ENCODE data around the gene VPS13D.

VPS13D gene

DNA sequence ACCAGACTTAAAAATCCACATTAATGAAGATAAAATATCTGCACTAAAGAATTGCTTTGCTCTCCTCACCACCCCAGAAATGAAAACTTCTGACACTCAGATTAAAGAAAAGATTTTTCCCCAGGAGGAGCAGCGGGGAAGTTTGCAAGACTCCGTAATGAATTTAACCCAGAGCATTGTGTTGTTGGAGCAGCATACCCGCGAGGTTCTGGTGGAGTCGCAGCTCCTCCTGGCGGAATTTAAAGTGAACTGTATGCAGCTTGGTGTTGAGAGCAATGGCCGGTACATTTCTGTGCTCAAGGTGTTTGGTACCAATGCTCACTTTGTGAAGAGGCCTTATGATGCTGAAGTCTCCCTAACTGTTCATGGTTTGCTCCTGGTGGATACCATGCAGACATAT lies 46.4 kb downstream of the VPS13D start:
- peak; percentile 42 for DNase-seq (ENCODE audit: low read depth, low spot score)
- no peaks in the 10 kb centered on the region for H3K27me3 ChIP-seq (ENCODE audit: insufficient read depth, insufficient read length)
- no peak overlapping the region for H3K9ac ChIP-seq (ENCODE audit: insufficient read length, low read depth)
- no peaks in the 10 kb centered on the region for H3K9me3 ChIP-seq (ENCODE audit: insufficient read depth, low read length)
- TF ChIP-seq YY1 (IDR thresholded peaks at IDR 0.05; ENCODE audit: insufficient read depth, insufficient read length), result no peak
- no peak for TF ChIP-seq ZNF274 (IDR thresholded peaks at IDR 0.05; ENCODE audit: low read depth, low read length)
- TF ChIP-seq SUZ12 (IDR thresholded peaks at IDR 0.05; ENCODE audit: extremely low read depth, insufficient read depth, insufficient read length), result no peak
- H3K36me3 ChIP-seq (ENCODE audit: insufficient read depth, insufficient read length, low read length), result peaks cover 58% of the 10 kb centered on the region
- peaks cover 3% of the 10 kb centered on the region for H3K4me1 ChIP-seq (ENCODE audit: insufficient read depth, insufficient read length)
- H3K4me3 ChIP-seq (ENCODE audit: insufficient read length, low read depth), result no peak overlapping the region

- Histone ChIP-seq H3K9ac (ENCODE audit: insufficient read length, low read depth) (no peak overlapping the region), H3K4me3 (ENCODE audit: insufficient read length, low read depth) (no peak overlapping the region), H3K36me3 (ENCODE audit: insufficient read depth, insufficient read length, low read length) (peaks cover 56% of the 10 kb centered on the region), H3K9me3 (ENCODE audit: insufficient read depth, low read length) (no peaks in the 10 kb centered on the region), H3K27me3 (ENCODE audit: insufficient read depth, insufficient read length) (no peaks in the 10 kb centered on the region), H3K4me1 (ENCODE audit: insufficient read depth, insufficient read length) (peaks cover 3% of the 10 kb centered on the region)
- no peak for DNase-seq (ENCODE audit: low read depth, low spot score)
- TF ChIP-seq SUZ12 (IDR thresholded peaks at IDR 0.05; ENCODE audit: extremely low read depth, insufficient read depth, insufficient read length), result no peak
- TF ChIP-seq YY1 (IDR thresholded peaks at IDR 0.05; ENCODE audit: insufficient read depth, insufficient read length), result no peak
- no peak for TF ChIP-seq ZNF274 (IDR thresholded peaks at IDR 0.05; ENCODE audit: low read depth, low read length)
Measured at GRCh38 chr1:12279003-12279402, 49.2 kb downstream of the VPS13D start.

GRCh38 chr1:12279728-12280464 lies 50.1 kb downstream of the VPS13D start:
- Histone ChIP-seq H3K4me1 (ENCODE audit: insufficient read depth, insufficient read length) (peaks cover 3% of the 10 kb centered on the region), H3K36me3 (ENCODE audit: insufficient read depth, insufficient read length, low read length) (peaks cover 61% of the 10 kb centered on the region)
- no peak for TF ChIP-seq SUZ12 (IDR thresholded peaks at IDR 0.05; ENCODE audit: extremely low read depth, insufficient read depth, insufficient read length)
- no peak for TF ChIP-seq YY1 (IDR thresholded peaks at IDR 0.05; ENCODE audit: insufficient read depth, insufficient read length)
- no peak for TF ChIP-seq ZNF274 (IDR thresholded peaks at IDR 0.05; ENCODE audit: low read depth, low read length)

DNA sequence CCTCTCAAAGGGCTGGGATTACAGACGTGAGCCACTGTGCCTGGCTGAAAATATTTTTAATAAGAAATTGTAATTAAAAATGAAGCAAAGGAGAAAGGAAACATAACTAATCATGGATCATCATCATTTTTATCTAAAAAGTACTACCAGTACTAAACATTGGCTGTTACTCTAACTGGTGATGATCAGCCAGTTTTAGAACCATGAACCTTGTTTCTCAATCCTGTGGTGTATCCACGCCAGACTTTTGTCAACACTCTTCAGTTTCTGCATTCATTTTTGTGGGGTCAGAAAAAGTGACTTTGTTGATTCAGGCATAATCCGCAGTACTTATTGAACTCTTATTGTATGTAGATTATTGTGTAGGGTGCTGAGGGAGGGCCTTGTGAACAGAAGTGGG lies 52.3 kb downstream of the VPS13D start:
- no peaks in the 10 kb centered on the region for H3K9me3 ChIP-seq (ENCODE audit: insufficient read depth, low read length)
- H3K9ac ChIP-seq (ENCODE audit: insufficient read length, low read depth), result no peak overlapping the region
- no peak for DNase-seq (ENCODE audit: low read depth, low spot score)
- no peaks in the 10 kb centered on the region for H3K4me1 ChIP-seq (ENCODE audit: insufficient read depth, insufficient read length)
- H3K36me3 ChIP-seq (ENCODE audit: insufficient read depth, insufficient read length, low read length), result peaks cover 46% of the 10 kb centered on the region
- no peak for TF ChIP-seq ZNF274 (IDR thresholded peaks at IDR 0.05; ENCODE audit: low read depth, low read length)
- TF ChIP-seq SUZ12 (IDR thresholded peaks at IDR 0.05; ENCODE audit: extremely low read depth, insufficient read depth, insufficient read length), result no peak
- H3K4me3 ChIP-seq (ENCODE audit: insufficient read length, low read depth), result no peak overlapping the region
- no peaks in the 10 kb centered on the region for H3K27me3 ChIP-seq (ENCODE audit: insufficient read depth, insufficient read length)

More at GRCh38 chr1:12279728-12280464, 50.1 kb downstream of the VPS13D start:
- DNase-seq (ENCODE audit: low read depth, low spot score), result no peak
- Histone ChIP-seq H3K4me3 (ENCODE audit: insufficient read length, low read depth) (no peak overlapping the region), H3K9ac (ENCODE audit: insufficient read length, low read depth) (no peak overlapping the region), H3K9me3 (ENCODE audit: insufficient read depth, low read length) (no peaks in the 10 kb centered on the region), H3K27me3 (ENCODE audit: insufficient read depth, insufficient read length) (no peaks in the 10 kb centered on the region)

DNA sequence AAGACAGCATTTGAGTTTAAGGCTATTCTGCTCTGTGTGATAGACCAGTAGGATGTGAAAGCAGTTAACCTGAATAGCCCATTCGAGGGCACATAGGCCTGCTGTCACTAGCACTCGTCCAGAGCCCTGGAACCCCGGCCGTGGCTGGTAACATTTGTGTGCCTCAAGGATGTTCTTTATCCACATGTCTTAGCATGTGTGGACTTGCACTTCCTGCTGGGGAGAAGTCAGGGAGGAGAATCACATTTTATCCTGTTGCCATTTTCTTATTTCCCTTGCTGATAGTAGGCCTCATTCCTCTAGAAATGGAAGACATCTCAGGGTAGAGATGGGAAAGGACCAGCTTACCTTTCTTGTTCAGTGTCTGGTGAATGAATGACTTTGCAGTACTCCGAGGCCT lies 54.7 kb downstream of the VPS13D start:
- no peak overlapping the region for H3K9ac ChIP-seq (ENCODE audit: insufficient read length, low read depth)
- H3K4me3 ChIP-seq (ENCODE audit: insufficient read length, low read depth), result no peak overlapping the region
- TF ChIP-seq SUZ12 (IDR thresholded peaks at IDR 0.05; ENCODE audit: extremely low read depth, insufficient read depth, insufficient read length) (no peak), YY1 (IDR thresholded peaks at IDR 0.05; ENCODE audit: insufficient read depth, insufficient read length) (no peak), ZNF274 (IDR thresholded peaks at IDR 0.05; ENCODE audit: low read depth, low read length) (no peak)
- no peaks in the 10 kb centered on the region for H3K9me3 ChIP-seq (ENCODE audit: insufficient read depth, low read length)
- no peaks in the 10 kb centered on the region for H3K27me3 ChIP-seq (ENCODE audit: insufficient read depth, insufficient read length)
- H3K4me1 ChIP-seq (ENCODE audit: insufficient read depth, insufficient read length), result no peaks in the 10 kb centered on the region
- no peak for DNase-seq (ENCODE audit: low read depth, low spot score)
- H3K36me3 ChIP-seq (ENCODE audit: insufficient read depth, insufficient read length, low read length), result peaks cover 30% of the 10 kb centered on the region

- no peaks in the 10 kb centered on the region for H3K27me3 ChIP-seq (ENCODE audit: insufficient read depth, insufficient read length)
- peaks cover 25% of the 10 kb centered on the region for H3K36me3 ChIP-seq (ENCODE audit: insufficient read depth, insufficient read length, low read length)
- no peaks in the 10 kb centered on the region for H3K4me1 ChIP-seq (ENCODE audit: insufficient read depth, insufficient read length)
Measured at GRCh38 chr1:12285496-12286143, 55.8 kb downstream of the VPS13D start.

GRCh38 chr1:12287869-12288268 lies 58.0 kb downstream of the VPS13D start:
- TF ChIP-seq ZNF274 (IDR thresholded peaks at IDR 0.05; ENCODE audit: low read depth, low read length) (no peak), YY1 (IDR thresholded peaks at IDR 0.05; ENCODE audit: insufficient read depth, insufficient read length) (no peak), SUZ12 (IDR thresholded peaks at IDR 0.05; ENCODE audit: extremely low read depth, insufficient read depth, insufficient read length) (no peak)
- no peaks in the 10 kb centered on the region for H3K9me3 ChIP-seq (ENCODE audit: insufficient read depth, low read length)
- H3K4me1 ChIP-seq (ENCODE audit: insufficient read depth, insufficient read length), result no peaks in the 10 kb centered on the region
- H3K9ac ChIP-seq (ENCODE audit: insufficient read length, low read depth), result no peak overlapping the region
- H3K36me3 ChIP-seq (ENCODE audit: insufficient read depth, insufficient read length, low read length), result peaks cover 22% of the 10 kb centered on the region
- DNase-seq (ENCODE audit: low read depth, low spot score), result no peak
- no peaks in the 10 kb centered on the region for H3K27me3 ChIP-seq (ENCODE audit: insufficient read depth, insufficient read length)
- no peak overlapping the region for H3K4me3 ChIP-seq (ENCODE audit: insufficient read length, low read depth)

More at GRCh38 chr1:12285496-12286143, 55.8 kb downstream of the VPS13D start:
- no peak for DNase-seq (ENCODE audit: low read depth, low spot score)
- TF ChIP-seq ZNF274 (IDR thresholded peaks at IDR 0.05; ENCODE audit: low read depth, low read length), result no peak
- no peak for TF ChIP-seq YY1 (IDR thresholded peaks at IDR 0.05; ENCODE audit: insufficient read depth, insufficient read length)
- no peak for TF ChIP-seq SUZ12 (IDR thresholded peaks at IDR 0.05; ENCODE audit: extremely low read depth, insufficient read depth, insufficient read length)
- H3K4me3 ChIP-seq (ENCODE audit: insufficient read length, low read depth), result no peak overlapping the region
- no peaks in the 10 kb centered on the region for H3K9me3 ChIP-seq (ENCODE audit: insufficient read depth, low read length)
- H3K9ac ChIP-seq (ENCODE audit: insufficient read length, low read depth), result no peak overlapping the region

Measured in NT2/D1 (cell line).